HS-27A (cell line): ENCODE measurements around the gene KRT74.

ENCODE experiments used
- DNase-seq: peaks from one replicate; pipeline ENCODE4 v3.0.0-alpha.2; 2012; ENCODE audit warnings: low read depth, missing footprints

KRT74 gene

DNA sequence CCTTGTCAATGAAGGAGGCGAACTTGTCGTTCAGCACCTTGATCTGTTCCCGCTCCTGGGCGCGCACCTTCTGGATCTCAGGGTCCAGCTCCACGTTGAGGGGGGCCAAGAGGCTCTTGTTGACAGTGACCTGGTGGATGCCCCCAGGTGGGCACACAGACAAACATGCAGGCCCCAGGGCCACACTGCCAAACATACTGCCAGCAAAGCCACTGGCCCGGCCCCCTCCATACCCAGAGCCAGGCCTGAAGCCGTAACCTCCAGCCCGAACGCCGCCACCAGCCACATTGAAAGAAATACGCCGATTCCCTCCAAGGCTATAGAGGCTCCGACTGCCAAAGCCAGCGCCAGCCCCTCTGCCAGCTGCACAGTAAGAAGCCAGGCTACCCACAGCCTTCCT lies 337 bp downstream of the KRT74 start:
- no peak for DNase-seq

DNA sequence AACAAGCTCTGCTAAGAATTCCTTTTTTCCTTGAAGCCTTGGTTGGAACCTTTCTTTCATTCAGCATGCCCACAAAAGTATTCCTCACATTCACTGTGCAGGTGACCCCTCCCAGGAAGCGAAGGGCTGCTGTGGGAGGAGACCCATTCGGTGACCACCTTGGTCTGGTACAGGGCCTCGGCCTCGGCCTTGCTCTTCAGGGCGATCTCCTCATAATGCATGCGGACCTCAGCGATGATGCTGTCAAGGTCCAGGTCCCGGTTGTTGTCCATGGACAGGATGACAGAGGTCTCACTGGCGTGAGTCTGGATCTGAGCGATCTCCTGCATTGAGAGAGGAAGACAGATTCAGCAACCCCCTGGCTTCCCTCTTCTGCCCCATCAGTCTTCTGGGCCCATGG lies 3.1 kb downstream of the KRT74 start:
- DNase-seq = no peak

DNA sequence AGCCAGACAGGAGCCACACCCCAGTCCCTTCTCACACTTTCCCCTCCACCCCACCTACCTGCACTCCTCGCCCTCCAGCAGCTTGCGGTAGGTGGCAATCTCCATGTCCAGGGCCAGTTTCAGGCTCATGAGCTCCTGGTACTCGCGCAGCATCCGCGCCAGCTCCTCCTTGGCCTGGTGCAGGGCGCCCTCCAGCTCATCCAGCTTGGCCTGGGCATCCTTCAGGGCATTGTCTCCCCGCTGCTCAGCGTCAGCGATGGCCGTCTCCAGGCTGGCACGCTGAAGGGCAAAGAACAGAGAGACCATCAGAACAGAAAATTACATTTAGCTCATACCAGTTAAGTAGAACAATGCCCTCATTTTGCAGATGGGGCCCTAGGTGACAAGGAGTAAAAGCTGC lies 5.5 kb downstream of the KRT74 start:
- no peak for DNase-seq

DNA sequence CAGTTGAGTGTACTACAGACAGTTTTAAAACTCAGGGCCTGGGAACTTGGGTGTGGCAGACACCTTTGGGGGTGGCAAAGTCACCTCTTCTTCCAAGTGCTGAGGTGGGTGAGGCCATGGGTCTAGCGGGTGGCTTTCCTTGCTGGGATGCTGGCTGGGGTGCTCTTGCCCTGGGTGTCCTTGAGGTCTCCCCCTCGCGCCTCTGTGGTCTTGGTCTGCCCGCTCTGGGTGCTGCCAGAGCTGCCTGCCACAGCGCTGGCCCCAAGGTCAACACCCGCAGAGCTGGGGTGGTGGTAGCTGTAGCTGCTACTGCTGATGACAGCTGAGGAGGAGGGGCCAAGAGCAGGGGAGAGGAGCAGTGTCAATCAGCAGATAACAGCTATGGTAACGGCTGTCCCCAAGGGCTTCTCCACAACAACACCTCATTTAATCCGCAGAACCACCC lies 6.8 kb downstream of the KRT74 start:
- no peak for DNase-seq

DNA sequence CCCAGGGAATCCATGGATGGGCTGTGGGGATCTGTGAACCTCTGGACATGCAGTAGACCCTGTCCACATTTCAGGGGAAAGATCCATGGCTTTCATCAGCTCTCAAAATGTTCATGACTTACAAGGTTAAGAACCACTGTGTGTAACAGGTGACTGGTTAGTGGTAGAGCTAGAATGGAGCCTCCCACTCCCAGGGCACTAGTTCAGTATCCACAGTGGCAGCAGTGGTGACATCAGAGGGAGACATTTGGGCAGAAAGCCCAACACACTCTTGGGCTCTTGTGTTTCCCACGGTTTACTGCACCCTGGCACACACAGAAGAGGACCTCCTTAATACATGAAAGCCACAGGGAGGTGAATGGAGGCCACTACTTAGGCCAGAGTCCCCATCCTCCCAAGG lies 9.1 kb downstream of the KRT74 start:
- DNase-seq = no peak

DNA sequence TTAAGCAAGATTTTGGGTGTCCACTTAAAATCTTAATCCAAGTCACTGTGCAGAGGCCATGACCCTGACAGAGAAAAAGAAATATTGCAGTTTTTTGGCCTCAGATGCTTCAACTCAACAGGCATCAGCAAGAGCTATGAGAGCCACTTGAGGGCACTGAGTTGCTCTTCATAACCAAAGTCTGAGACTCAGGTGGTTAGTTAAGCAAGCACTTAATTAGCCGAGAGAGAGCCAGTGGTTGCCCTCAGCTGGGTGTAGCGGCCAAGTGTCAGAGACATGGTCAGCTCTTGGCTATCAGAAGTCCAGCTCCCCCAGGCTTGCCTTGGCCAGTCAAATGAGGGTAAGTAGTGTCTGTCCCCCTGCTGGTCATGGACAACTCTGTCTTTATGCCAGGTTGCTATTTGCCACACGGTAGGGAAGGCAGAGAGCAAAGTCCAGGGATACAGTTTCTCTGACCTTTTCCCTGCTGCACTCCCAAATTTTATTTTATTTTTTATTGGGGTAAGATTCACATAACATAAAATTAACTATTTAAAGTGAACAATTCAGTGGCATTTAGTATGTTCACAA lies 11.7 kb downstream of the KRT74 start:
- no peak for DNase-seq

DNA sequence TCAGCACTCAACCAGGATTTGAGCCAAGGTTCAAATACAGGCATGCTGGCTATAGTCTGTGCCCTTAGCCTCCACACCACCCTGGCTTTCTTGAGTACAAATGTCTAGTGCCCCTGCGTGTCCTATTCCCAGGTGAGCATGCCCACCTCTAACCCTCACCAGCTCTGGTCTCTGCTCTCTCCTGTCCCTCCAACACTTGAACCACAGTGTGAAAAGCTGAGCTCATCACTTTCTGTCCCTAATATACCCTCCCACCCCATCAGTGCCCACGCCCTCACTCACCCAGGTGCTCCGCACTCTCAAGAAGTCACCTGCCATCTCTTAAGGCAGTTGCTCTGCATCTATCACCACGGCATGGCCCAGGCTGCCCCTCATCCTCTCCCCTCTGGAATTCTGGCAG lies 13.7 kb downstream of the KRT74 start:
- no peak for DNase-seq

DNA sequence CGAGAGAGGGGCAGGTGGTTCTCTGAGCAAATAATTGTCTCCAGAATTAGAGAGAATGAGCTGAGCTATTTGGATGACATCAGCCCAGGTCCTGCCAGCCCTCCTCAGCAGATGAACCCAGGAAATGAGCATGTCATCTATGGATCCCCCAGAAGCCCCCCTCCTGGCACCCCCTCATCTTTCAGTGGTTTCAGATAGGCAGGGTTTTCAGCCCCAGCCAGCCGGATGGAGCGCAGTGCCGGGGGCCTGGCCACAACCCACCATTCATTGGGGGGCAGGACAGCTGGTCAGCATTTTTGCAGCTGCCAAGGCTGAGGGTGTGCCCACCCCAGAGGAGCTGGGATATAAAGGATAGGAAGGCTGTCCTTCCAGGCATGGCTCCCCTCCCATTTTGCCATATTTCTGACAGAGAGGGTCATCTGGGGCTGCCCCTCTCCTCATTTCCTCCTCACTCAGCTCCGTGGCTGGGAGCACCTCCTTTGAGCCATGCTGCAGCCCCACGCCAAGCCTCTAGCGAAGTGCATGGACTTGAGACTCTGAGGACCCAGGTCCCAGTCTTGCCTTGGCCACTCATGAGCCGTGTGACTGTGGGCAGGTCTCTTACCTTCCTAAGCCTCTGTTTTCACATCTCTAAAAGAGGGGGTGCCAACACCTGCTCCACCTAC lies 14.7 kb downstream of the KRT74 start:
- no peak for DNase-seq

DNA sequence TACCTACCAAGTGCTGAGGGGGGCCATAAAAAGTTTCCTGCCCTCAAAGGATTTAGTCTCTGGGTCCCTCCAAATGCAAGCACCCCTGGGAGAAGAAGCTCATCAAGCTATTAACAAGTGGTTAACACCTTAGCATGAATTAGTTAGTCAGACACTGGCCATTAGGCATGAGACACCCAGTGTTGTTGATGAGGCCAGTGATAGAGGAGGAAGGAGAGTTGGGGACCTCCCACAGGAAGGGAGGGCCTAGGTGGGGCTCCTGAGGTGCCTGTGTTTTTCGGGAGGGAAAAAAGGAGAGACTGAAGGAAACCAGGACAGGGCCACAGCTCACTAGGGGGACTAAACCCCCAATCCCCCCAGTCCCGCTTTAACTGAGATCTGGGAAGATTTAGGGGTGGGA lies 16.2 kb downstream of the KRT74 start:
- no peak for DNase-seq

DNA sequence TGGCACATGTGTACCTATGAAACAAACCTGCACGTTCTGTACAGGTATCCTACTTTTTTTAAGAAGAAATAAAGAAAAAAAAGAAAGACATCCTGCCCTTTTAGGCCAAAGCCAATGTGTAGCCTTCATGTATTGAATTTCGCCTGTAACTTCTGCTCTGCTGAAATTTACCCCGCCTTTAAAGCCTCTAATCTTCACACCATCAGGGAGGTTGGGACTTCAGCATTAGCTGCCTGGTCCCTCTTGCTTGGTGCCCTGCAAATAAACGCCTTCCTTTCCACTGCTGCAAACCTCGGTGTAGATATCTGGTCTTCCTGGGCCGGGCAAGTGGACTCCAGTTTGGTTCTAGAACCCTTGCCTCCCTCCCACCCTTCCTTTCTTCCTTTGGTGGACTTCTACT lies 18.1 kb downstream of the KRT74 start:
- DNase-seq = no peak

DNA sequence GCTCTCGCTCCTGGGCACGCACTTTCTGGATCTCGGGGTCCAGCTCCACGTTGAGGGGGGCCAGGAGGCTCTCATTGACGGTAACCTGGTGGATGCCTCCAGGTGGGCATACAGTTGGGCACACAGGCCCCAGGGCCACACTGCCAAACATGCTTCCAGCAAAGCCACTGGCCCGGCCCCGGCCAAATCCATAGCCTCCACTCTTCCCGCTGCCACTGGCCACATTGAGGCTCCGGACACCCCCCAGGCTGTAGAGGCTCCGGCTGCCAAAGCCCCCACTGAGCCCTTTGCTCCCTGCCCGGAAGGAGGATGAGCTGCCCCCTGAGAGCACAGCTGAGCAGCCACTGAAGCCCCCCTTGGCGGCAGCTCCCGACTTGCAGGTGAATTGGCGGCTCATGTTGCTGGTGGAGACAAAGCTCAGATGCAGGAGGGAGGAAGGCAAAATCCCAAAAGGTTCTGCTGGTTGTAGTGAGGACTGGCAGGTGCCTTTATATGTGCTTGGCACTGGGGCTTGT lies 20.9 kb downstream of the KRT74 start, which contains the start of gene KRT71:
Gene KRT71 (minus strand): TSS at position 465 of the 515 bp plus-strand sequence. CDS start 68 bp downstream, at position 397.
- no peak for DNase-seq

DNA sequence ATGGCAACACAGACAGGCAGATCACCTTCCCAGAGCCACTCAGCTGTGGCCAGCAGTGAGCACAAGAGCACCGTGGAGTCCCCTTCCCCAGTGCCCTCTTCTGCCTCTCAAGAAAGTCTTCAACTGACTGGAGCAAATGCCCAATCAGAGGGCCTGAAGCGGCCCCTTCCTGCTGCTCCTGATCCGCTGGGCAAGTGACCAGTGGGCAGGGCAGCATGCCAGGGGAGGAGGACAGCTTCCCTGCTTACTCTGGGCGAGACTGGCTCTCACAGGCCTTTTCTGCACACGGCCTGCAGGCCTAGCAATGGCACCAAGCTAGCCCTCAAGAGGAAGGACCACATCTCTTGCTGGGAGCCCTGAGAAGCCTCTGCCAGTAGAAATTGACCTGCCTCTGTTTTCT lies 21.6 kb downstream of the KRT74 start:
- DNase-seq = no peak

DNA sequence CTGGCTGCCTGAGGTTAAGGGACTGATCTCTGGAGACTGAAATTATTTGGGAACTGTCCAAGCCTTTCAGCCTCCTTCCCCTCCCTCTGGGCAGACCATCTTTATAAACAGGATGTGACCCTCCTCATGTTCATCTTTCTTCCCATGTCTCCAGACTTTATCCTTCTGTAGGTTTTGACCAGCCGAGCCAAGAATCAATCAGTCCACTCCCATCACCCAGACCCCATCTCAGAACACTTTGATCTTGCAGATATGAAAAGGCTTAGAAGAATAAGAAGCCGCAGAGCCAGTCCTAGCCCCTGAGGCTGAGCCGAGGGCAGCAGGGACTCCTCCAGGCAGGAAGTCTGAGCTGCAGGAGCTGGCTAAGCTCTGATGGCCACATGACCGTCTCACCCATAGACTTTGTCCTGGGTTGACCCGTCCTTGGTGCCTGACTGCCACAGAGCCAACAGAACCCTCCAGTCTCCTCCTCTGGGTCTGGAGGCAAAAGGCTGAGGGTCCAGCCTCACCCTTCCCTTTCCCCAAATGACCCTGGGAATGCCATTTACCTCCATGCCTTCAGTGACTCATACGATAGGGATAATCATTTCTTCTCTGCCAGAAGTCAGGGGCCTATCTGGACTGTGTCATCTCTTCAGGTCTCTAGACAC lies 22.3 kb downstream of the KRT74 start:
- no peak for DNase-seq

DNA sequence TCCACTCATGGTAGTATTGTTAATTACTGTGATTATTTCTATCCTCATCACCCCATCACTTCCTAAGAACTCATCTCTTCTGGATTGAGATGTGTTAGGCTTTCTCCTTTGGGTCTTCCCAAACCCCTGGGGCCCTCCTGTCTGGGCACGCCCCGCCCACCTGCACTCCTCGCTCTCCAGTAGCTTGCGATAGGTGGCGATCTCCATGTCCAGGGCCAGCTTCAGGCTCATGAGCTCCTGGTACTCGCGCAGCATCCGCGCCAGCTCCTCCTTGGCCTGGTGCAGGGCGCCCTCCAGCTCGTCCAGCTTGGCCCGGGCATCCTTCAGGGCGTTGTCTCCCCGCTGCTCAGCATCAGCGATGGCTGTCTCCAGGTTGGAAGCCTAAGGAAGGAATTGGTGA lies 27.5 kb downstream of the KRT74 start:
- DNase-seq = no peak

DNA sequence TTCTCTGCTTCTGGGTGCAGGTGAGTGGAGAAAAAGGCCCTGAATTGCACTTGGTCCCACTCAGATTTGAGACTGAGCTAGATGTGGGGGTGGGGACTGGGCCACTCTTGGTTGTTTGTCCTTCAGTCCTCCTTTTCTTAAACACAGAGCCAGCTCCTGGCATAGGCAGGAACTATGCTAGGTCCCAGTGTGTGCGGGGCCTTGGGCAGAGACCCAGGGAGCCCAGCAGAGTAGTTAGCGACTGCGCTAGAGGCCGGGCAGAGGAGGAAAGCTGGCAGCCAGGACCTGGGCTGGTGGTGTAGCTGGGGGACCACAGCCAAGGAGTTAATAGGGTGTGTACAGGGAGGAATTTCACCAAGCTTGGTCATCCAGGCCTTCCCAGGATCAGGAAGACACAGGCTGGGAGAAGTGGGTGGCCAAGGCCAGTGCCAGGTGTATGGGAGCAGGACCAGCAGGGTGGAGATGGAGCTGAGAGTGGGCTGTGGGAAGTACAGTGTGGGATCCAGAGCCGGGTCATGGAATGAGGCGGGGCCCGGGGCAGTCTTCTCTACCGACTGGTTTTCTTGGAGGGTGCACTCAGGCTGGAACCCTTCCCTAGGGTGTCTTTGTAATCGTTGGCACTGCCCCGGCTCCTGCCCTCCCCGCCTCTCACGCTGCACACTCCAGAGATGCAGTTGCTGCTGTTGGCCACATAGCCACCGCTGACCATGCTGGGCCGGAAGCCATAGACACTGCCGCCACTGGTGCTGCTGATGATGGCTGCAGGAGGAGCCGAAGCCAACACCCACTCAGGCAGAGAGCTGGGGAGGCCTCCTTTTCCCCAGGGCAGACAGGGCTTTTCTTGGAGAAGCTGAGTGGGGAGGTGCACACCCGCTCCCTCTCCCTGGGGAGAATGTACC lies 29.4 kb downstream of the KRT74 start:
- DNase-seq = no peak

DNA sequence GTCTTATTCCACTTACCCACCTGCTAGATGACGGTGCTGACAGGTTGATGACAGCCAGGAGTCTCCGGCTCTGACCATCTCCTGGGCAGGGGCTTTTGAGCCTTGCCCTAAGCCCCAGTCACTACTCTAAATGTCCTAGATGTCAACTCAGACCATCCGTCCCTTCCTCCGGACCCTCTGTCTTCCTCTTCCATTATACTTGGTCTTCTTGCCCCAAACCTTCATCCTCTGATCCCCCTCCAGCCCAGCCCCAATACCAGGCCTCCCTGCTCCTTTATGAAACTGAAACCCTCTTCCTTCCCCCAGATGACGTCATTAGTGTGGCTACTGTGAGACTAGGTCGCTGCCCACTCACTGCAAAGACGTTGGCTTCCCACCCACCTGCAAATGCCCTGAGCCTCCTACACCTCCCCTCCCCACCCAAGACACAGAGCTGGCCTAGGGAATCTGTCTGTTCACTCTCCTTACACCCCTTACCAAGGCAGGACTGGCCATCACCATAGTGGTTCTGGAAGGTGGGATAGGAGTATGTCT lies 30.8 kb downstream of the KRT74 start:
- DNase-seq = no peak

DNA sequence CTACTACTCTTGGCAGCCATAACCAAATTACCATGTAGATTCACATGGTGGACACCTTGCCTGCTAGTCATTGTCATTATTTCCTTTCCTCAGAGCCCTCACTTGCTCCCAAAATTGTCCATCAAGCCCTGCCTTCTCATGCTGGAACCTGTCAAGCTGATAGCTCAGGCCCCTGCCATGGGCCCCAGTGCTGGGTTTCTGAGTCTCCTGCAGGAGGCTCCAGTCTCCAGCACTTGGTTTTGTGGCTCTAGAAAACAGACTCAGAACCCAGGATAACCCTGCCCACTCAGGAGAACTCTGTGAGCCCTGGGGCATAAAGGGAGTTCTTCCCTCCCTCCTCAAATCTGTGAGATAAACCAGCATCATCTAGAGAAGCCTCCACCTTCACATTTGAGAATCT lies 31.5 kb downstream of the KRT74 start:
- DNase-seq = no peak

DNA sequence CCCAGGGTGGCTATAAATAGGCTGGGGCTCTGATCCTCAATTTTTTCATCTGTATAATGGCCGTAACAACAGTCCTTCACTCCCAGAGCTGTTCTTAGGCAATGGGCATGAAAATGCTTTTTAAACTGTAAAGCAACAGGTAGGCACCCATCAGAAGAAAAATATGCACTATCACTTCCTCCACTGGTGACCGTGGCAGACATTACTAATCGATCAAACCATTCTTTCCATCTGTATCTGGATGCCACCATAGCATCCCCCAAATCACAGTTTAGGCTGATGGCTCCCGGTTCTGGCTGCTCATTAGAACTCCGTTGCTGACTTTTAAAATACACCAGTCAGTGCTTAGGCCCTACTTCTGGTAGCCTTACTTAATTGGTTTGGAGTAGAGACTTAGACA lies 31.9 kb downstream of the KRT74 start:
- no peak for DNase-seq

DNA sequence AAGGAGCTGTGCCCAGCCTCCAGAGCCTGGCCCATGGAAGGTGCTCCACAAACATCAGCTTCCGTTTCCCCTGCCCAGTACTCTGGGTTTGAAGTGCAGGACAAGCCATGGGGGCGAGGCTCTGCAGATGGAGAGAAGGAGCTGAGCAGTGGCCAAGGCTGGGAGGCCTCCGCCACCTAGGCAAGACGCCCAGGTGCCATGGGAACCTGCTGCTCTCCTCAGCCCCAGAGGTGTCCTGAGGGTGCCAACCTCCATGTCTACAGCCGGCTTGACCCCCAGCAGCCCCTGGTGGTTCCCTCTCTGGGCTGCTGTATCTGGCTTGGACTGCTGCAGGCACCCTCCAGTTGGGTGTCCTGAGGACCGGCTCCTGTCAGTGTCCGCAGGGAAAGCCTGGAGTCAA lies 33.1 kb downstream of the KRT74 start:
- no peak for DNase-seq

DNA sequence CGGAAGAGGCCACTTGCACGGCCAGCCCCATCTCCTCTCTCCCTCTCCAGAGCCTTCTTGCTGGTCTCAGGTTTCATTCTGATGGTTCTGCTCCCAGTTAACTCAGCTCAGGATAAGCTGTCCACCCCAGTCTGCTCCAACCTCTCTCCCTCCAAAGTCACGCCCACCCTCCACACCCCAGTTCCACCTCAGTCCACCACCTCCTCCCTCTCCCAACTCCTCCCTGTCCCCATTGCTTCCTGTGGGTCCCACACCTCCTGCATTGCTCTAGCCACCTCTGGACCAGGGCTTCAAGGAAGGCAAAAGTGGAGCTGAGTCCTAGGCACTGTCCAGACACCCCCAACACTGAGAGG lies 33.8 kb downstream of the KRT74 start:
- no peak for DNase-seq

DNA sequence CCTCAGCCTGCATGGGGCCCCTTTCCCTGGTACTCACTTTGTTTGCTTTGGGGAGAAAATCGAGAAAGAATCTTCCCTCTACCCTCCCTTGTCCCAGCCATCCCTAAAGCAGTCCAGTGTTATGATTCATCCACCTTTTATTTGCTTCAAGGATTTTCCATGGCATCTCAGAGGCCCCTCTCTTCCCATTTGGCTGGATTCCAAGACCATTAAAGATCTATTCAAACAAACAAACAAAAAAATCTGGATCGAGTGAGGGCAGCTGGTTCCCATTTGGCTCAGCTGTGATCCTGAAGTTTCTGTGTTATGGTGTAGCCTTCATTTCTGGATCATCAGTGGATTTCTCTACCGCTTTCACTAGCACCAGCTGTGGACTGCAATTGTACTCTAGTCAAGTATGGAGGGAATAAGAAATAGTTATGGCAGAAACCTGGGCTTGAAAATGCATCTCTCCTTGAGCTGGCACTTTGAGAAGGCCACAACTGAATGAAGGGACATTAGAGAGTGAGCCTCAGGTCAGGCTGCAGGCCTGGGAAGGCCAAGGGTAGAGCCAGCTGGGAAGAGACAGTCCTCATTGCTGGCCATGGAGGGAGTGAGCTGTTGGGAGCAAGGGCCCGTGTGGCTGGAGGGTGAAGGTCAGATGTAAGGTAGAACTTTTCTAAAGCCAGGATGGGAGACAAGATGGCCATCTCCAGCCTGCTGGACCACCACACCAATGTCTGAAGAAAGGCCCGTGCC lies 34.4 kb downstream of the KRT74 start:
- peak; percentile 22 for DNase-seq

DNA sequence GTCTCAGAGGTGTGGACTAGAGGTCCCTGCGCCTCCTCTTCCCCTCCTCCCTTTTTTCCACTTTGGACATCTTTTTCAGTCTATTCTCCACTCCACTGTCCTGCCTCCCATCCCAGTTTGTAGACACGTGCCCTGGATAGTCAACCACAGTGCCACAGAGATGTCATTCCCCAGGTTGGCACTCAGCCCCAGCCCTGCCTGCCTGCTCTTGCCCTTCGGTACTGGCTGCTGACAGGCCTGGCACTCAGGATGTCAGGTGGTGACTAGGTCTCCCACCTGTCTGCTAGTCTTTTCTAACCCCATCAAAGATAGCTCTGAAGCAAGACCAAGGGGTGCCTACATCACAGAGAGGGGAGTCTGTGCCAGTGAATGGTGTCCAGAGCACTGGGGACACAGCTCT lies 36.5 kb downstream of the KRT74 start:
- no peak for DNase-seq
